Nephron (organoid): ENCODE results near the gene CCNQ.

Experiments
- H3K27ac Mint-ChIP-seq, 3 experiments: 2 replicates each; pipeline ENCODE4 v1.8.0; 2020; ENCODE audit warnings: mixed read lengths in 3 of 3, mild to moderate bottlenecking in 2 of 3, moderate library complexity in 1 of 3
- H3K27me3 Mint-ChIP-seq: 2 replicates; pipeline ENCODE4 v1.8.0; 2021; ENCODE audit warnings: low read depth, mild to moderate bottlenecking, moderate library complexity, mixed read lengths
- H3K36me3 Mint-ChIP-seq: 2 replicates; pipeline ENCODE4 v1.8.0; 2020; ENCODE audit warnings: low read depth, mixed read lengths
- H3K4me1 Mint-ChIP-seq: 2 replicates; pipeline ENCODE4 v1.8.0; 2020; ENCODE audit warnings: mixed read lengths
- H3K4me3 Mint-ChIP-seq, 3 experiments: 2 replicates each; pipeline ENCODE4 v1.8.0; 2020; ENCODE audit warnings: mild to moderate bottlenecking in 3 of 3, mixed read lengths in 3 of 3, moderate library complexity in 2 of 3
- H3K9me3 Mint-ChIP-seq: 2 replicates; pipeline ENCODE4 v1.8.0; 2020; ENCODE audit warnings: mixed read lengths
- CTCF ChIP-seq, 3 experiments: fragments of 200-600 bp; sonication (generic); IDR thresholded peaks; one replicate each; pipeline ENCODE4 v1.5.0; 2021; ENCODE audit warnings: antibody characterized with exemption in 3 of 3; ENCODE audit not compliant: unreplicated experiment in 3 of 3

The CCNQ gene

GRCh38 chrX:153598541-153599191 is at the start of gene CCNQ:
Gene CCNQ (minus strand): TSS chrX:153599139. CDS start chrX:153599073, 66 bp downstream.
- peak within 1 kb of the TSS in 2 of 3 experiments; percentile 40 to 54 for H3K27ac Mint-ChIP-seq
- no peak for TF ChIP-seq CTCF (IDR thresholded peaks at IDR 0.05; ENCODE audit: unreplicated experiment in 3 of 3)
- peaks cover 13% of the 10 kb centered on the region for H3K4me1 Mint-ChIP-seq
- peaks cover 33% of the 10 kb centered on the region for H3K9me3 Mint-ChIP-seq
- H3K4me3 Mint-ChIP-seq: peak within 1 kb of the TSS; percentile 89 to 90 (median 90)
- H3K27me3 Mint-ChIP-seq: no peaks in the 10 kb centered on the region
- H3K36me3 Mint-ChIP-seq: peaks cover 19% of the 10 kb centered on the region

GRCh38 chrX:153647461-153648357 is 48.8 kb upstream of the CCNQ start:
- TF ChIP-seq CTCF (IDR thresholded peaks at IDR 0.05; ENCODE audit: unreplicated experiment in 3 of 3): no peak
- Mint-ChIP-seq H3K9me3 (peaks cover 13% of the 10 kb centered on the region), H3K27me3 (peaks cover 51% of the 10 kb centered on the region), H3K4me1 (no peaks in the 10 kb centered on the region), H3K4me3 (peak overlapping the region in 1 of 3 experiments; percentile 69), H3K36me3 (no peaks in the 10 kb centered on the region), H3K27ac (no peak overlapping the region)

- TF ChIP-seq CTCF (IDR thresholded peaks at IDR 0.05; ENCODE audit: unreplicated experiment in 3 of 3): no peak
- no peaks in the 10 kb centered on the region for H3K36me3 Mint-ChIP-seq
- peaks cover 50% of the 10 kb centered on the region for H3K27me3 Mint-ChIP-seq
- no peaks in the 10 kb centered on the region for H3K4me1 Mint-ChIP-seq
- peaks cover 7% of the 10 kb centered on the region for H3K9me3 Mint-ChIP-seq
- H3K4me3 Mint-ChIP-seq: peak within 1 kb of the TSS in 2 of 3 experiments; percentile 3 to 69
- H3K27ac Mint-ChIP-seq: no peak within 1 kb of the TSS
Observed at GRCh38 chrX:153646620-153647373, 47.9 kb upstream of the CCNQ start, which contains the start of gene DUSP9. Gene DUSP9 (plus strand): TSS chrX:153647203. CDS start chrX:153647954, 751 bp downstream.

GRCh38 chrX:153645921-153646488 is 47.1 kb upstream of the CCNQ start:
- Mint-ChIP-seq H3K4me3 (peak overlapping the region in 2 of 3 experiments; percentile 3 to 36), H3K36me3 (no peaks in the 10 kb centered on the region), H3K27ac (no peak overlapping the region), H3K9me3 (peaks cover 5% of the 10 kb centered on the region), H3K4me1 (peaks cover 3% of the 10 kb centered on the region), H3K27me3 (peaks cover 55% of the 10 kb centered on the region)
- TF ChIP-seq CTCF (IDR thresholded peaks at IDR 0.05; ENCODE audit: unreplicated experiment in 3 of 3): no peak

- peak overlapping the region in 1 of 3 experiments; percentile 19 for H3K27ac Mint-ChIP-seq
- no peaks in the 10 kb centered on the region for H3K36me3 Mint-ChIP-seq
- no peak for TF ChIP-seq CTCF (IDR thresholded peaks at IDR 0.05; ENCODE audit: unreplicated experiment in 3 of 3)
- peaks cover 5% of the 10 kb centered on the region for H3K9me3 Mint-ChIP-seq
- H3K4me1 Mint-ChIP-seq: peaks cover 3% of the 10 kb centered on the region
- peaks cover 56% of the 10 kb centered on the region for H3K27me3 Mint-ChIP-seq
- H3K4me3 Mint-ChIP-seq: peak overlapping the region in 2 of 3 experiments; percentile 16 to 75
Observed at GRCh38 chrX:153645151-153645550, 46.2 kb upstream of the CCNQ start.
